MM.1S (cell line): ENCODE measurements around the gene SORCS2.

Experiments used
- EZH2 ChIP-seq: fragments of 300-600 bp; sonication (generic); optimal IDR thresholded peaks from 2 replicates; pipeline ENCODE3; 2017; ENCODE audit warnings: low read depth, mild to moderate bottlenecking, antibody characterized with exemption, low read length, mixed read lengths
- TF ChIP-seq, protein P1 (sequence below): fragments of 300-600 bp; sonication (generic); IDR thresholded peaks from 2 replicates; pipeline ENCODE4 v1.5.1; 2016; ENCODE audit warnings: antibody characterized with exemption, low read length, mixed read lengths

DNA sequence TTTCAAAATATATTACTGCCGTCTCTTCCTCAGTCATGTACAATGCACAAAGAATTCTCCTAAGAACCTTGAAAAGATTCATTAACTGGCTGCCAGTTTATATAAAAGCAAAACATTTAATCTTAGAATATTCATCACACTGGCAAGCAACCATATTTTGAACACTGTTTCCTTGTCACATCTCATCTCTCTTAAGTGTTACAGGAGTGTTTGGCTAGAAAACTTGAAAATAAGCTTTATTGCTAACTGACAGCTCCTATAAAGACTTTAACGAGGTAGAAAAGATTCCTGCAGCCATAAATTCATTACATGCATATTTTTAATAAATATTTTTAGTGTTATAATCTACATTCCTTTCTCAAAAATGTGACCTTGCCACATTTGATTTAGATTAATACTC, 597.7 kb downstream of the SORCS2 start:
- TF ChIP-seq, protein P1, sequence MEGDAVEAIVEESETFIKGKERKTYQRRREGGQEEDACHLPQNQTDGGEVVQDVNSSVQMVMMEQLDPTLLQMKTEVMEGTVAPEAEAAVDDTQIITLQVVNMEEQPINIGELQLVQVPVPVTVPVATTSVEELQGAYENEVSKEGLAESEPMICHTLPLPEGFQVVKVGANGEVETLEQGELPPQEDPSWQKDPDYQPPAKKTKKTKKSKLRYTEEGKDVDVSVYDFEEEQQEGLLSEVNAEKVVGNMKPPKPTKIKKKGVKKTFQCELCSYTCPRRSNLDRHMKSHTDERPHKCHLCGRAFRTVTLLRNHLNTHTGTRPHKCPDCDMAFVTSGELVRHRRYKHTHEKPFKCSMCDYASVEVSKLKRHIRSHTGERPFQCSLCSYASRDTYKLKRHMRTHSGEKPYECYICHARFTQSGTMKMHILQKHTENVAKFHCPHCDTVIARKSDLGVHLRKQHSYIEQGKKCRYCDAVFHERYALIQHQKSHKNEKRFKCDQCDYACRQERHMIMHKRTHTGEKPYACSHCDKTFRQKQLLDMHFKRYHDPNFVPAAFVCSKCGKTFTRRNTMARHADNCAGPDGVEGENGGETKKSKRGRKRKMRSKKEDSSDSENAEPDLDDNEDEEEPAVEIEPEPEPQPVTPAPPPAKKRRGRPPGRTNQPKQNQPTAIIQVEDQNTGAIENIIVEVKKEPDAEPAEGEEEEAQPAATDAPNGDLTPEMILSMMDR, result no peak
- no peak for TF ChIP-seq EZH2
